HepG2 (cell line): ENCODE data around the gene PDGFD.

ENCODE experiments used
- RFX3 ChIP-seq: IDR thresholded peaks from 2 replicates; pipeline ENCODE4 v1.6.1; 2016; ENCODE audit warnings: missing biosample characterization, missing genetic modification reagents
- ZNF407 ChIP-seq: sonication (generic); formaldehyde crosslinking; IDR thresholded peaks from one replicate; pipeline ENCODE4 v1.5.1; 2020; ENCODE audit warnings: mild to moderate bottlenecking, missing genetic modification reagents; ENCODE audit errors: not compliant biosample characterization
- ZNF7 ChIP-seq: IDR thresholded peaks from 2 replicates; pipeline ENCODE4 v1.6.1; 2016; ENCODE audit warnings: missing biosample characterization, missing genetic modification reagents

- TF ChIP-seq ZNF407 (CRISPR knock-in tag) (no peak), RFX3 (no peak), ZNF7 (CRISPR knock-in tag) (no peak)
Measured at GRCh38 chr11:103942646-103943045, 221.3 kb downstream of the PDGFD start.
